ENCODE data around the gene FAF1.

DNA sequence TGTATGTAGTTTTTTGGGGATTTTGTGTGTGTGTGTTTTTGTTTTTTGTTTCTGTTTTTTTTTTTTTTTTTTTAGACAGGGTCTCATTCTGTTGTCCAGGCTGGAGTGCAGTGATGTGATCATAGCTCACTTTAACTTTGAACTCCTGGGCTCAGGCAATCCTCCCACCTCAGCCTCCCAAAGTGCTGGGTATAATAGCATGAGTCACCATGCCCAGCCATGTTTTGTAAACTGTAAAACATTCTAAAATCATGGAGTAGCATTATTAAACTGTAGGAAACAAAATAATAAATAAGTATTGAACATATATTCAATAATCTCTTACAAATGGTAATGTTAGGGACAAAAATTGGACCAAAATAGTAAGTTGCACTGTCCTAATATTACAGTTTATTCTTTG is 124.0 kb downstream of the FAF1 start:
- TF ChIP-seq TCF7L2 (IDR thresholded peaks at IDR 0.05; ENCODE audit: borderline replicate concordance, low read depth, low read length): no peak
- no peak for TF ChIP-seq MEIS1 (CRISPR knock-in tag; IDR thresholded peaks at IDR 0.05; ENCODE audit: borderline replicate concordance)
- TF ChIP-seq, protein P1, sequence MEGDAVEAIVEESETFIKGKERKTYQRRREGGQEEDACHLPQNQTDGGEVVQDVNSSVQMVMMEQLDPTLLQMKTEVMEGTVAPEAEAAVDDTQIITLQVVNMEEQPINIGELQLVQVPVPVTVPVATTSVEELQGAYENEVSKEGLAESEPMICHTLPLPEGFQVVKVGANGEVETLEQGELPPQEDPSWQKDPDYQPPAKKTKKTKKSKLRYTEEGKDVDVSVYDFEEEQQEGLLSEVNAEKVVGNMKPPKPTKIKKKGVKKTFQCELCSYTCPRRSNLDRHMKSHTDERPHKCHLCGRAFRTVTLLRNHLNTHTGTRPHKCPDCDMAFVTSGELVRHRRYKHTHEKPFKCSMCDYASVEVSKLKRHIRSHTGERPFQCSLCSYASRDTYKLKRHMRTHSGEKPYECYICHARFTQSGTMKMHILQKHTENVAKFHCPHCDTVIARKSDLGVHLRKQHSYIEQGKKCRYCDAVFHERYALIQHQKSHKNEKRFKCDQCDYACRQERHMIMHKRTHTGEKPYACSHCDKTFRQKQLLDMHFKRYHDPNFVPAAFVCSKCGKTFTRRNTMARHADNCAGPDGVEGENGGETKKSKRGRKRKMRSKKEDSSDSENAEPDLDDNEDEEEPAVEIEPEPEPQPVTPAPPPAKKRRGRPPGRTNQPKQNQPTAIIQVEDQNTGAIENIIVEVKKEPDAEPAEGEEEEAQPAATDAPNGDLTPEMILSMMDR (tag by site-specific recombination; IDR thresholded peaks at IDR 0.05): no peak
- TF ChIP-seq, protein P2, sequence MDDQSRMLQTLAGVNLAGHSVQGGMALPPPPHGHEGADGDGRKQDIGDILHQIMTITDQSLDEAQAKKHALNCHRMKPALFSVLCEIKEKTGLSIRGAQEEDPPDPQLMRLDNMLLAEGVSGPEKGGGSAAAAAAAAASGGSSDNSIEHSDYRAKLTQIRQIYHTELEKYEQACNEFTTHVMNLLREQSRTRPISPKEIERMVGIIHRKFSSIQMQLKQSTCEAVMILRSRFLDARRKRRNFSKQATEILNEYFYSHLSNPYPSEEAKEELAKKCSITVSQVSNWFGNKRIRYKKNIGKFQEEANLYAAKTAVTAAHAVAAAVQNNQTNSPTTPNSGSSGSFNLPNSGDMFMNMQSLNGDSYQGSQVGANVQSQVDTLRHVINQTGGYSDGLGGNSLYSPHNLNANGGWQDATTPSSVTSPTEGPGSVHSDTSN (CRISPR knock-in tag; IDR thresholded peaks at IDR 0.05): no peak
- no peak for TF ChIP-seq HOXA7 (CRISPR knock-in tag; IDR thresholded peaks at IDR 0.05; ENCODE audit: borderline replicate concordance)
- TF ChIP-seq, protein P3, sequence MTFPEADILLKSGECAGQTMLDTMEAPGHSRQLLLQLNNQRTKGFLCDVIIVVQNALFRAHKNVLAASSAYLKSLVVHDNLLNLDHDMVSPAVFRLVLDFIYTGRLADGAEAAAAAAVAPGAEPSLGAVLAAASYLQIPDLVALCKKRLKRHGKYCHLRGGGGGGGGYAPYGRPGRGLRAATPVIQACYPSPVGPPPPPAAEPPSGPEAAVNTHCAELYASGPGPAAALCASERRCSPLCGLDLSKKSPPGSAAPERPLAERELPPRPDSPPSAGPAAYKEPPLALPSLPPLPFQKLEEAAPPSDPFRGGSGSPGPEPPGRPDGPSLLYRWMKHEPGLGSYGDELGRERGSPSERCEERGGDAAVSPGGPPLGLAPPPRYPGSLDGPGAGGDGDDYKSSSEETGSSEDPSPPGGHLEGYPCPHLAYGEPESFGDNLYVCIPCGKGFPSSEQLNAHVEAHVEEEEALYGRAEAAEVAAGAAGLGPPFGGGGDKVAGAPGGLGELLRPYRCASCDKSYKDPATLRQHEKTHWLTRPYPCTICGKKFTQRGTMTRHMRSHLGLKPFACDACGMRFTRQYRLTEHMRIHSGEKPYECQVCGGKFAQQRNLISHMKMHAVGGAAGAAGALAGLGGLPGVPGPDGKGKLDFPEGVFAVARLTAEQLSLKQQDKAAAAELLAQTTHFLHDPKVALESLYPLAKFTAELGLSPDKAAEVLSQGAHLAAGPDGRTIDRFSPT (tag by site-specific recombination; IDR thresholded peaks at IDR 0.05): no peak
- TF ChIP-seq GLIS2 (tag by site-specific recombination; IDR thresholded peaks at IDR 0.05): no peak
- no peak for TF ChIP-seq ZNF391 (tag by site-specific recombination; IDR thresholded peaks at IDR 0.05; ENCODE audit: borderline replicate concordance, low read depth)
- TF ChIP-seq ZFP41 (tag by site-specific recombination; IDR thresholded peaks at IDR 0.05; ENCODE audit: borderline replicate concordance): no peak

Data from HEK293 (cell line).